HS-5 (cell line): Measurements from ENCODE around the gene RARB.

Experiments
- DNase-seq: peaks from one replicate; pipeline ENCODE4 v3.0.0-alpha.2; 2012; ENCODE audit warnings: low read depth

The RARB gene

GRCh38 chr3:25427942-25428788 lies at the start of gene RARB:
TSS of gene RARB (plus strand) at chr3:25428263. CDS start at chr3:25428732, 469 bp downstream.
- DNase-seq, result no peak

GRCh38 chr3:25378786-25379311 lies 49.2 kb upstream of the RARB start:
- no peak for DNase-seq

GRCh38 chr3:25380222-25380739 lies 47.8 kb upstream of the RARB start:
- DNase-seq, result no peak

GRCh38 chr3:25381083-25381482 lies 47.0 kb upstream of the RARB start:
- no peak for DNase-seq

- DNase-seq, result no peak
Measured at GRCh38 chr3:25384471-25384870, 43.6 kb upstream of the RARB start.

- no peak for DNase-seq
Measured at GRCh38 chr3:25385807-25386460, 42.1 kb upstream of the RARB start.

GRCh38 chr3:25386686-25387255 lies 41.3 kb upstream of the RARB start:
- no peak for DNase-seq

GRCh38 chr3:25390605-25391004 lies 37.5 kb upstream of the RARB start:
- no peak for DNase-seq

GRCh38 chr3:25396251-25396650 lies 31.8 kb upstream of the RARB start:
- DNase-seq, result no peak

- DNase-seq, result no peak
Measured at GRCh38 chr3:25396686-25397085, 31.4 kb upstream of the RARB start.

GRCh38 chr3:25397150-25397549 lies 30.9 kb upstream of the RARB start:
- DNase-seq, result no peak

GRCh38 chr3:25400587-25400986 lies 27.5 kb upstream of the RARB start:
- no peak for DNase-seq

GRCh38 chr3:25403968-25404367 lies 24.1 kb upstream of the RARB start:
- no peak for DNase-seq

- no peak for DNase-seq
Measured at GRCh38 chr3:25404569-25404968, 23.5 kb upstream of the RARB start.

GRCh38 chr3:25405335-25405734 lies 22.7 kb upstream of the RARB start:
- no peak for DNase-seq

GRCh38 chr3:25410703-25411102 lies 17.4 kb upstream of the RARB start:
- DNase-seq, result no peak

GRCh38 chr3:25412269-25412668 lies 15.8 kb upstream of the RARB start:
- DNase-seq, result no peak

- no peak for DNase-seq
Measured at GRCh38 chr3:25416176-25416575, 11.9 kb upstream of the RARB start.

GRCh38 chr3:25418596-25418995 lies 9.5 kb upstream of the RARB start:
- DNase-seq, result no peak

GRCh38 chr3:25419251-25419650 lies 8.8 kb upstream of the RARB start:
- DNase-seq, result no peak

- DNase-seq, result no peak
Measured at GRCh38 chr3:25420147-25420546, 7.9 kb upstream of the RARB start.

- DNase-seq, result no peak
Measured at GRCh38 chr3:25420885-25421284, 7.2 kb upstream of the RARB start.

GRCh38 chr3:25421747-25422146 lies 6.3 kb upstream of the RARB start:
- DNase-seq, result no peak
